ENCODE measurements around the gene CENPF.

GRCh38 chr1:214570442-214570841, 32.6 kb upstream of the CENPF start:
- no peak for TF ChIP-seq CTCF (IDR thresholded peaks at IDR 0.05)
- no peak for TF ChIP-seq POLR2A (IDR thresholded peaks at IDR 0.05; ENCODE audit: low read depth)

Measured in esophagus muscularis mucosa (tissue), 3 donors.